Measurements from ENCODE around the gene PCSK7. TPM values are rescaled to one million over a fixed set of nuclear protein-coding genes. Genes with fewer than 3 reads are reported as not detected.
"Not testable (repeated sequence)": the region's sequence is repeated elsewhere in the genome, so short reads cannot be mapped to it uniquely, and the experiment has no call there.

Gene PCSK7
- polyA plus RNA-seq, 4 donors, result 18.7 to 36.1 (median 21.4) TPM

GRCh38 chr11:117218133-117218915 lies 13.5 kb downstream of the PCSK7 start:
- DNase-seq (ENCODE audit: low read depth in 4 of 4, low spot score in 3 of 4), result no peak

GRCh38 chr11:117217141-117218084 lies 14.5 kb downstream of the PCSK7 start:
- DNase-seq (ENCODE audit: low read depth in 4 of 4, low spot score in 3 of 4), result no peak

- DNase-seq (ENCODE audit: low read depth in 4 of 4, low spot score in 3 of 4), result no peak
Observed at GRCh38 chr11:117214404-117215110, 17.3 kb downstream of the PCSK7 start.

GRCh38 chr11:117212697-117213355 lies 19.0 kb downstream of the PCSK7 start:
- no peak for DNase-seq (ENCODE audit: low read depth in 4 of 4, low spot score in 3 of 4)

- DNase-seq (ENCODE audit: low read depth in 4 of 4, low spot score in 3 of 4), result no peak
Observed at GRCh38 chr11:117210620-117211019, 21.3 kb downstream of the PCSK7 start.

- DNase-seq (ENCODE audit: low read depth in 4 of 4, low spot score in 3 of 4), result not testable (repeated sequence)
Observed at GRCh38 chr11:117209351-117210125, 22.3 kb downstream of the PCSK7 start.

- DNase-seq (ENCODE audit: low read depth in 4 of 4, low spot score in 3 of 4), result not testable (repeated sequence)
Observed at GRCh38 chr11:117208710-117209109, 23.2 kb downstream of the PCSK7 start.

- DNase-seq (ENCODE audit: low read depth in 4 of 4, low spot score in 3 of 4), result not testable (repeated sequence)
Observed at GRCh38 chr11:117207481-117207880, 24.4 kb downstream of the PCSK7 start.

GRCh38 chr11:117206859-117207258 lies 25.0 kb downstream of the PCSK7 start:
- not testable (repeated sequence) for DNase-seq (ENCODE audit: low read depth in 4 of 4, low spot score in 3 of 4)

GRCh38 chr11:117206111-117206510 lies 25.8 kb downstream of the PCSK7 start:
- DNase-seq (ENCODE audit: low read depth in 4 of 4, low spot score in 3 of 4), result not testable (repeated sequence)

- no peak for DNase-seq (ENCODE audit: low read depth in 4 of 4, low spot score in 3 of 4)
Observed at GRCh38 chr11:117205211-117205818, 26.6 kb downstream of the PCSK7 start.

GRCh38 chr11:117204283-117205080 lies 27.4 kb downstream of the PCSK7 start:
- no peak for DNase-seq (ENCODE audit: low read depth in 4 of 4, low spot score in 3 of 4)

- no peak for DNase-seq (ENCODE audit: low read depth in 4 of 4, low spot score in 3 of 4)
Observed at GRCh38 chr11:117203069-117203407, 28.8 kb downstream of the PCSK7 start.

- DNase-seq (ENCODE audit: low read depth in 4 of 4, low spot score in 3 of 4), result no peak
Observed at GRCh38 chr11:117202386-117203068, 29.3 kb downstream of the PCSK7 start.

- no peak for DNase-seq (ENCODE audit: low read depth in 4 of 4, low spot score in 3 of 4)
Observed at GRCh38 chr11:117201658-117202305, 30.1 kb downstream of the PCSK7 start.

GRCh38 chr11:117200813-117201657 lies 30.8 kb downstream of the PCSK7 start:
- DNase-seq (ENCODE audit: low read depth in 4 of 4, low spot score in 3 of 4), result no peak

All from left renal pelvis (tissue), 4 donors.